Ovary (tissue), 3 donors: Measurements from ENCODE around the gene EPB41L4B.

Experiments
- POLR2A ChIP-seq: fragments of 450-650 bp; IDR thresholded peaks from one replicate; pipeline ENCODE4 v1.6.1; 2017; ENCODE audit warnings: antibody characterized with exemption, mild to moderate bottlenecking, moderate library complexity
- TF ChIP-seq, protein P1 (sequence below), 3 donors: fragments of 450-650 bp in 2 of 3; fragments of 200-600 bp in 1 of 3; IDR thresholded peaks; one replicate each; pipeline versions ENCODE4 v1.5.1 to v1.8.0; 2016 to 2022; ENCODE audit warnings: antibody characterized with exemption in 3 of 3, mild to moderate bottlenecking in 1 of 3
- donor health status: DM: no; HTN: no; CAD: no.

DNA sequence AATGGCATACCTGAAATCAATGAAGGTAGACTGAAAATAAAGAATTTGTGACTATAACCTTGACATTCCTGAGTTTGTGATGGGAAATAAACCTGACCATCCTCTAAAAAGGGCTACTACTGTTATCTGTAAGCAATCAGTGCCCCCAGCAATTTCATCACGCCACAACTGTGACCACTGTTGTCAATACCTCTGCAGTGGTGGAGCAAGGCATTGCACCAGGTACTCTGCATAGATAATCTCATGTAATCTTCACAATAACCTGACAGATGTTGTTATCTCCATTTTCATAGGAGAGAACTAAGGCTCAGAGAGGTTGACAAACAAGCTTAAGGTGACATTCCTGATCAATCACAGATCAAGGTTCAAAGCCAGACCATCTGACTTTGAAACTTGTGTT, 115.3 kb downstream of the EPB41L4B start:
- TF ChIP-seq, protein P1, sequence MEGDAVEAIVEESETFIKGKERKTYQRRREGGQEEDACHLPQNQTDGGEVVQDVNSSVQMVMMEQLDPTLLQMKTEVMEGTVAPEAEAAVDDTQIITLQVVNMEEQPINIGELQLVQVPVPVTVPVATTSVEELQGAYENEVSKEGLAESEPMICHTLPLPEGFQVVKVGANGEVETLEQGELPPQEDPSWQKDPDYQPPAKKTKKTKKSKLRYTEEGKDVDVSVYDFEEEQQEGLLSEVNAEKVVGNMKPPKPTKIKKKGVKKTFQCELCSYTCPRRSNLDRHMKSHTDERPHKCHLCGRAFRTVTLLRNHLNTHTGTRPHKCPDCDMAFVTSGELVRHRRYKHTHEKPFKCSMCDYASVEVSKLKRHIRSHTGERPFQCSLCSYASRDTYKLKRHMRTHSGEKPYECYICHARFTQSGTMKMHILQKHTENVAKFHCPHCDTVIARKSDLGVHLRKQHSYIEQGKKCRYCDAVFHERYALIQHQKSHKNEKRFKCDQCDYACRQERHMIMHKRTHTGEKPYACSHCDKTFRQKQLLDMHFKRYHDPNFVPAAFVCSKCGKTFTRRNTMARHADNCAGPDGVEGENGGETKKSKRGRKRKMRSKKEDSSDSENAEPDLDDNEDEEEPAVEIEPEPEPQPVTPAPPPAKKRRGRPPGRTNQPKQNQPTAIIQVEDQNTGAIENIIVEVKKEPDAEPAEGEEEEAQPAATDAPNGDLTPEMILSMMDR (IDR thresholded peaks at IDR 0.05): no peak
- TF ChIP-seq POLR2A: no peak
